ENCODE results near the gene ZNF8.

- TF ChIP-seq CTCF (conservative IDR thresholded peaks at IDR 0.05; ENCODE audit: low read depth, low read length) (no peak), RAD21 (IDR thresholded peaks at IDR 0.05; ENCODE audit: low read length) (no peak), POLR2A (IDR thresholded peaks at IDR 0.05; ENCODE audit: low read depth, low read length) (no peak)
Measured at GRCh38 chr19:58261600-58261967, 17.2 kb upstream of the ZNF8 start.
